Activated CD4-positive, alpha-beta T cell treated with anti-CD3 and anti-CD28 coated beads, Interleukin-2, amount 50 U/mL, for 4 hours (primary cell): ENCODE measurements around the gene UBA3.

Source experiments
- DNase-seq, 2 experiments: peaks; one replicate each; pipeline ENCODE4 v3.0.0-alpha.2; 2020

Gene UBA3

DNA sequence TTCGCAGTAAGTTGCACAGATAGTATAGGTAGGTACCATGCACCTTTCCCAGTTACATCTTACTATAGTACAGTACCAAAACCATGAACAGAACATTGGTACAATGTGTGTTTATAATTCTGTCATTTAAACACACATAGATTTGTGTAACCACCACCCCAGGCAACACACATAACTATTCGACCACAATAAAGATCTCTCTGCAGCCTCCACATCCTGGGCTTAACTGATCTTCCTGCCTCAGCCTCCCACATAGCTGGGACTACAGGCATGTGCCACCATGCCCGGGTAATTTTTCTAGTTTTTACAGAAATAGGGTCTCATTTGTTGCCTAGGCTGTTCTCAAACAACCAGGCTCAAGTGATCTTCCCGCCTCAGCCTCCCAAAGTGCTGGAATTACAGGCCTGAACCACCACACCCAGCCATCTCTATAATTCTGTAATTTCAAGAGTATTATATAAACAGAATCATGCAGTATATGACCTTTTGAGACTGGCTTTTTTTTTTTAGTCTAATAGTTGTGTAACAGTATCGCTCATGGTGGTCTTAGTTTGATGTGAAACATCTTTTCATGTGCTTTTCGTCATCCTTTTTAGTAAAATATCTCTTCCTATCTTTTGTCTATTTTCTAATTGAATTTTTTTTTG, 14.7 kb downstream of the UBA3 start:
- DNase-seq = no peak

DNA sequence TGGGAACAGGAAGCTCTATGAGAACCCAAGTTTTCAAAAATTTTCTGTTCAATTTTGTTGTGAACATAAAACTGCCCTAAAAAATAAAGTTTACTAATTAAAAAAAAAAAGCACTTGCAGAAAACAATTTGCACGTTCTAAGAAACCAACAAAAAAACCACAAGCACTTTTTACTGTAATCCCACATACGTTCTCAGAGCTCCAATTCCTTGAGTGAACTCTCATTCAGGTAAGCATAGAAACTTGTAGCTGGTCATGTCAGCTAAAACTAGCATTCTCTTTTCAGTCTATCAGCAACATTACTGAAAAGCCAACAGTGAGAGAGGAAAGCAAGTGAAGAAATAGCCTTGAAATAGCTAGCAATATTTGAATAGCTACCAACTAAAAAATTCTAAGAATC, 16.5 kb downstream of the UBA3 start:
- no peak for DNase-seq

DNA sequence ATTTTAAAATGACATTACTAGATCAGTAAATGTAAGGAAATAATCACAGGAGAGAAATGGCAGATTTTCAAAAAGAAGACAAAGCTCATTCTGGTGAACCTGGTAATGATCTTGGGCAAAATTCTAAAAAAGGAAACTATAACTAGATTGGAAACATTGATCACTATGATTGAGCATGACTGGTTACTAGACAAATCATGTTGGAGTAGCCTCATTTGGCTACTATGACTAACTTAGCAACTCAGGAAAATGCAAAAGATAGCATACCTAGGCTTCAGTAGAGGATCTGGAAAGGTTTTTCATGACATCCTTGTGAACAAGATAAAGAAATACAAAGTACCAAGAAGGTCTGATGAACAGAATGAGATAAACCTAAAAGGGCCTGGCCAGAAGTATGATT, 20.5 kb downstream of the UBA3 start:
- DNase-seq = no peak

DNA sequence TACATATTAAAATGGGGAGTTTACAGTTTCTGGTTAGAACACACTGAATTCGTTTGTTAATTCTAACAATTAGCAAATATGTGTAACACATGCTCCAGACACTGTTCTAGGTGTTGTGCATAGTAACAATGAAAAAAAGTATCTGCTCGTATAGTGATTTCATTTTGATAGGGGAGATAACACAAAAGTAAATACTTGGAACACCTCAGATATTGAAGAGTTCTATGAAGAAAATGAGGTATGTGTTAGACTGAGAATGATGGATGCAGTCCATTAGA, 21.3 kb downstream of the UBA3 start:
- no peak for DNase-seq

DNA sequence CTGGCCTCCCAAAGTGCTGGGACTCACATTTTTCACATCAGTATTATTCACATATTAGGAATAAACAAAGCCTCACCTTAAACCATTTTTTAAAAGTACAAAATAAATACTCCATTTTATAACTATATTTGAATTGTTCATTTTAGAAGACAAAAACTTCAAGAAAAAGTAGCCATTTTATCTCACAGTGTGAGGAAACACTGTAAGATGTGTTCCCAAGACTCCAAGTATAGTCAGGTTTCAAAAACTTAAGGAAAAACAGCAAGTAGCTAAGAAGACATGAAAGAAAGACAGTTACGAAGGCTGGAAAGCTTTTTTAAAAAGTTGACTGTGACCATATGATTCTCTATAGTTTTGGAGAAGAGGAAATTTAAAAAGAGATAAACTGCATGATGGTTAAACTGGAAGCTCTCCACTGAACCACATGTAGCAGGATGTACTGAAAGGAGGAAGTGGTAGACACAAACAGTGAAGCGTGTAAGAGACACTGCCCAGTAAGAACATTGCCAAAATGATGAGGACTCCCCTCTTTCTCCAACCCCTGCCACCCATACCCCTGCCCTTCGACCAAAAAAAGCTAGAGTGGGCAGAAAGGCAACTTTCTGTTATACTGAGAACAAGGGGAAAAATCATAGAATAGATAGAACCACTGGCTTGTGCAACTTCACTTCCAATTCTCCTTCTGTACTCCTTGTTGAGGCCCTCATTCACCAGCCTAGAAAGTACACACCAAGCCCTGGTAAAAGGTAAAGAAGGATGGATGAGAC, 21.8 kb downstream of the UBA3 start:
- DNase-seq = no peak

DNA sequence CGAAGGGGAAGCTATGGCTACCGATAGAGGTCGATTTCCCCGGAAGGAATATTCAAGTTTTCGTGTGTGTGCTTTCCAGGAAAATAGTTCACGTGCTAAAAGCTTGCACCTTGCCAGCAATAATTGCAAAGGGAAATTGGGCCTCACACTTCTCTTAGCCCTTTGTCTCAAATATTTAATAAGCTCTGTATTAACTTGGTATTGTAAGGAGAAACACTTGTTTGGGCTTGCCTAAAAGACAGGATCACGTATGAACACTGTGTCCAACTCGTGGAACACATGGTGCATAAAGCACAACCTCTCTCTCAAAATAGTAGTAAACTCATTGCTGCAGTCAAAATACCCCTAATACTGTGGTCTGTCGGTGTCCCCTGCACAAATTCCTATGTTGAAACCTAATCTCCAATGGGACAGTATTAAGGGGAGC, 27.7 kb downstream of the UBA3 start:
- DNase-seq = no peak

DNA sequence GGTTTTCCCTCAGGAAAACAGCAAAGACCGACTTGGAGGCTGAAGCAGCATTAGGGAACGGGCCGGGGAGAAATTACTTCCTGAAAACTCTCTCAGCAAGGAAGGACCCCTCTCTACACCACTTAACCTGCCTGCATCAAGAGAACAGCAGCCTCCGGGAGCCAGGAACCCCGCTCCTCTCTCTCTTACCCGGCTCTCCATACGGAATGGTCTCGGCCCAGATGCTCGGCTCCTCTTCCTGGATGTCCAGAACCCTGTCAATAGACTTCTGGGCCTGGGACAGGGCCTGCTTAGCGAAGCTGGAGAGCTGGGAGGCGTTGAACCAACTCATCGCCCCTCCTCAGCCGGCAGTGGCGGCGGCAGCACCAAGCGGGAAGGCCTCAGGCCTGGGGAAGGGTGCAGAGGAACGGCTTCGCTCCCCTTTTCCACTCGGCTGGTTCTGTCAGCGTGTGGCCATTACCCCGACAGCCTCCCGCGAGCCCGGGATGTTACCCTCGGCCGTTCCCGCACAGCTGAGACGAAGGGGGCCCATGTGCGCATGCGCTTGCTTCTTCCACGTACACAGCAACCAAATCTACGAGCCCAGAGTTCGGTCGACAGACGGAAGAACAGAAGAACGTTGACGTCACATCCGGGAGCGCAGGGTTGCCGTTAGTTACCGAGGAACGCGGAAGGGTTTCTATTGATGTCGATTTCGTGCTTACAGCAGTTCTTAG, 28.3 kb downstream of the UBA3 start, which contains the start of gene TMF1:
TMF1 (minus strand) TSS at position 578 of the 716 bp plus-strand sequence; CDS start at position 331, 247 bp downstream.
- peak; percentile 97 for DNase-seq

DNA sequence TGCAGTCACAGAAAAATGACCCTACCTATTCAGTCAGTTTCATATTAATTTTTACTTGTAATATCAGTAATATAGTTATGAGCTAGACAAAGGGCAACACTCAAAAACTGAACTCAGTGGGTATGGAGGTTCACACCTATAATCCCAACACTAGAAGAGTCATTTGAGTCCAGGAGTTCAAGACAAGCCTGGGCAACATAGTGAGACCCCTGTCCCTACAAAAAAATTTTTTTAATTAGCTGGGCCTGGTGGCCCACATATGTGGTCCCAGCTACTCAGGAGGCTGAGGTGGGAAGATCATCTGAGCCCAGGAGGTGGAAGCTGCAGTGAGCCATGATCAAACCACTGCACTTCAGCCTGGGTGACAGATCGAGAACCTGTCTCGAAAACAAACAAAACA, 31.2 kb downstream of the UBA3 start:
- DNase-seq = no peak

DNA sequence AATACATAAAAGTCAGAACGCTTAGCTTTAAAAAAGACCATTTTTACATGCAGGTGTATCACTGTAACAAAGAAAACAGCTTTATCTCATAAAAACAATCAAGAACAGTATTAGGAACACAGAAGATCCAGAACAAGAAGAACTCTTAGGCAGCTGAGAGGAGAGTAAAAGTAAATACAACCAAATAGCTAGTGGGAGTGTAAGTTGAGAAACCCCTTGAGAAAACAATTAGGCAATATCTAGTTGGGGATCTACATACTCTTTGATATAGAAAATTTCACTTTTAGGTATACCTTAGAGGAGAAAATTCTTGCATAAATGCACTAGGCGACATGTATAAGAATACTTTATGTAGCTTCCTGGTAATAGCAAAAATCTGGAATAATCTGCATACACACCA, 35.6 kb downstream of the UBA3 start:
- DNase-seq = no peak

DNA sequence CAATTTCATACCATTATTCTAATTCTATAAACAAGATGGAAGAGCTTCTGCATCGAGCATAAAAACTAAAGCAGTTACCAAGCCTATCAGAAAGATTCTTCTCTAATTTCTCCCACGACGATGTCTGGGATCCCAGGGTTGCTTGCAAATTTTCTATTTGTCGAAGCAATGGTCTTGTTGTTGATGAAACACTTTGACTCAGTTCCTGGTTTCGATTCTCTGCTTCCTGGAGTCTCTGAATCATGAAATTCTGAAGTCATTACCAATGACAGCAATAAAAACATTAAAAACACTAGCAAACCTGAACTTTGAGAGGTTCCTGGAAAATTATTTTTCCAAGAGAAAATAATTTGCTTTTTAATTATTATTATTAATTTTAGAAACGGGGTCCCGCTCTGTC, 46.7 kb downstream of the UBA3 start:
- no peak for DNase-seq

DNA sequence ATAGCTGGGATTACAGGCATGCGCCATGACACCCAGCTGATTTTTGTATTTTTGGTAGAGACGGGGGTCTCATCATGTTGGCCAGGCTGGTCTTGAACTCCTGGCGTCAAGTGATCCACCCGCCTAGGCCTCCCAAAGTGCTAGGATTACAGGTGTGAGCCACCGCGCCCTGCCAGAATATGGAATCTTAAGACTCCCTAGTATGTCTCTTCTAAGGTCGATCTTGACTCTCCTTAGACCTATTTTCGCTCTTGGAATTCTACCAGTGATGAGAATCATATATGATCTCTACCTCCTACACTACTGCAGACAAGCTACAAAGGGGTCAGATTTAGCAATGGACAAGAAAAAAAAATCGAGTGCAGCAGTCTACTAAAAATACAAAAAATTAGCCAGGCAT, 47.4 kb downstream of the UBA3 start:
- DNase-seq = no peak

DNA sequence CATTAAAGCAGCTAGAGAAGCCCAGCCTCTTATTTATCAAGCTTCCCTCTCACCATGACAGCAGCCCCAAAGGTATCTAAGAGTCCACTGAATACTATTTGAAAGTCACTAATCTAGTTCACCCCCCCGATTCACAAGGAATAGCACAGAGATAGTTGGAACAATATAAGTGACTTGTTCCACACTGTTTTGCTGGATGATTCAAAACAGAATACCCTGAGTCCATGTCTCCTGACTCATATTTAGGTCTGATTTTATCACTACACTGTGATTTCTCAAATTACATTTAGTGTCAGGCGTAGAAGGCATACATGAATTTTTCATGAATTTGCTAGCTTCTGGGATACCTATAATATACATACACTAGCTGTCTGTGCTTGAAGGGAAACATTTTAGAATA, 48.0 kb downstream of the UBA3 start:
- no peak for DNase-seq

DNA sequence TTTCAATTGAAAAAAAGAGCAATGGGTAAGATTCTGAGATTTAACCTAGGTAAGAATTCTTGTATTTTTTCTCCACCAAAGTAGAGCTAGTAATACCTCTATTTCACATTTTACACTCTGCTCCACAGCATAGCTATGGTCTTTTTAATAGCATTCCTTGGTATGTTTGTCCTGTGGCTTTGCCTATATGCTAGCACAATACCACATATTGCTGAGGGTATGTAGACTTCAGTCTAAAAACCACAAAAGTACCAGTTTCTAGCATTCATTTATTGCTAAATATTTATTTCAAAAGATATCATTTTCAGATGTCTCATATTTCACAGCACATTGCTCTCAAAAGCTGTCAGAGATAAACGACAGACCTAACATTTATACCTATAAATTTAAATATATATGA, 48.5 kb downstream of the UBA3 start:
- DNase-seq = no peak

DNA sequence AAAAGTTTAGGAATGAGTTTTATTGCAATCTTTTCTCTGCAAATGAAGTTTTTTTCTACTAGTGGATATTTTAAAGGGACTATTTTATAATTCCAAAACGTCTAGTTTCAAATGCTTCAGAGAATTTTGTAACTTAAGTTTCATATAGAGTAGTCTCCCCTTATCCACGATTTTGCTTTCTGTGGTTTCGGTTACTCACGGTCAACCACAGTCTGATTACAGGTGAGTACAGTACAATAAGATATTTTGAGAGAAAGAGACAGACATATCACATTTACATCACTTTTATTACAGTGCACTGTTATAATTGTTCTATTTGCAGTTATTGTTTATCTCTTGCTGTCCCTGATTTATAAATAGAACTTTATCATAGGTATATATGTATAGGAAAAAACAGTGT, 59.3 kb downstream of the UBA3 start:
- DNase-seq = no peak

DNA sequence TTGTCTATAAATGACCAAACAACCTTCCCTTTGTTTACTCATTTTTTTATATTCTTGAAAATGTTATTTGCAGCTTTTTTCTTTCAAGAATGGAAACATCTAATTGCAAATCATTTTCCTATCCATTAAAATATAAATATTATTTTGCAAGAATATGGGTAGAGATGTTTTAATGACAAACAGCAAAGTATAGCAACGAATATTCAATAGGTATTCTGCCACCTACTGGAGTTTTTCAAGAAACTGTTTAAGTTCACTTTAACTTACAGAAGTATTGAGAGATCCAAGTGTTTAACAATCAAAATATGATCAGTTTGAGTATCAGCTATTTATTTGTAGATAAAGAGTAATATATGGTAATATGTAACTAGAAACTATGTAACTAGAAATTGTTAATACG, 59.7 kb downstream of the UBA3 start:
- no peak for DNase-seq

DNA sequence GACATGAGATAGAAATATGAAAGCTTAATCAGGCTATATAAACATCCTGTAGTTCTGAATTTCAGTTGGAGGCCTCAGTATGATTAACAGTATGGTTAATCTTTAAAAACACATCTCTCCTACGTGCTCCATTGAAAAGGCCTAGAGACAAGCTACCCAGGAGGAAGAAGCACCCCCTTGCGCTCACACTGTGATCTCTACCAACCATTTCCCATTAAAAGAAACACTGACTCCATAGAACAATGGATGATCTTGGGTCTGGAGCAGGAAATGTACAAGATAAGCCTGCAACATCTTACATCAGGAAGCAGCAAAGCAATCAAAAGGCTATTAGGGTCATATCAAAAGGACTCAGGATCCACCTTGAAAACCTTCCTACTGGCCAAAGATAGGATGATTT, 63.3 kb downstream of the UBA3 start:
- no peak for DNase-seq

DNA sequence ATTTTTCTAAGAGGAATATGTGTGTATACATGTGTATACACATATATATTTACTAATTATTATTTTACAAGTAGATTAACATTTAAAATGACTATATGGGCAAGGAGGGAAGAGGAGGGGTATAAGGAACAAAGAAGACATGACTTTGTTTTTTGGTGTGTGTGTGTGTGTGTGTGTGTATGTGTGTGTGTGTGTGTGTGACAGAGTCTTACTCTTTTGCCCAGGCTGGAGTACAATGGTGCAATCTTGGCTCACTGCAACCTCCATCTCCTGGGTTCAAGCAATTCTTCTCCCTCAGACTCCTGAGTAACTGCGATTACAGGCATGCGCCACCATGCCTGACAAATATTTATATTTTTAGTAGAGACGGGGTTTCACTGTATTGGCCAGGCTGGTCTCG, 64.1 kb downstream of the UBA3 start:
- DNase-seq = no peak

DNA sequence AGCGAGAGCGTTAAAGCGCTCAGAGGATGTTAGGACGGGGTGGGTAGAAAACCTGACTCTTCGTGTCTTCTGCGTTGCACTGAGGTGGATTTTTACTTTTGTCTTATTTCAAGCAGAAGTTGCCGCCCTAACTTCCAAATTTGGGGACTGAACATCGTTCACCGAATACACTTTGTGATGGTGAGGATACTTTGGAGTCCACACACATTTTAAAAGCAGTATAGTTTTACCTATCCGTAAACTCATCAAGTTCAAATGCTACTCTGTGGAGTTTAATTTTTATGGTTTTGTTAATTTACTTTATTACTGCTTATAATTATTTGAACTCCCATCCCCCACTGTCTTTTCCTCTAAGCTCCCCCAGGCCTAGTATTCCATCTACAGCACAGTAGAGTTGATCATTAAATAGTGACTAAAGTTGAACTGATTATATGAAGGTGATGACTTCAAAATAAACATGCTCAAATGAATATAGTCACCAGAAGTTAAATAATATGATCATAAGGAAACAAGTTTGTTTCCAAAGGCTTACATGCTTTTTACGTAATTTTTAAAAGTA, 66.1 kb downstream of the UBA3 start:
- DNase-seq = no peak

DNA sequence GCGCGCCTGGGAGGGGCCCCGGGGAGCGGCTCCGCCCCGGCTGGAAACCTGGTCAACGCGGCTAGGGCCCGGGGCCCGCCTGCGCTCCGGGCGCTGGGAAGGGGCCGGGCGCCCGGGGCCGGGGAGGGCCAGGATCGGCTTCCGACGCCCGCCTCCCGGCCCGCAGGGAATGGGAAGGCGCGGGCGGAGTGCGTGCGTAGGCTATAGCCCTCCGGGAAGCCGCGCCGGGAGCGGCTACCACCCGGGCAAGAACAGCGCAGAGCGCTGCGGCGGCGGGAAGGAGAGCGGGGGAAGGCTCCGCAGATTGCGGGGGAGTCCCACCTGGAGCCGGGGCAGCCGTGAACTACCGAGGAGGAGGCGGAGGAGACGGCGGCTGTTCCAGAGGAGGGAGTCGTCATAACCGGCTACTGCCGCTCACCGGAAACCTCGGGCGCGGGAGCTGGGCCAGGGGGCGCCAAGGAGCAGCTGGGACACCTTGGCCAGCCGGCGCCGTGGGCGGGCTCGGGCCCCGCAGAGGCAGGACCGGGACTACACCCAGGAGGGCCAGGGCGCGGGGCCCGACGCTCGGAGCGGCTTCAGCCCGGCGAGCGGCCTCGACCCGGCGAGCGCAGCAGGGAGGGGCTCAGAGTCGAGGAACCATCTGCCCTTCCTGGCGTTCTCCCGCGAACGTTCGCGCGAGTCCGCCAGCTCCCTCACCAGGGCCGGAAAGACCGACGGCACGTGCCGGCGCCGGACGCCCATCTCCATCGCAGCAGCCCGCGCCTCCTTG, 66.7 kb downstream of the UBA3 start, which contains the start of gene EOGT:
EOGT (minus strand) TSS at position 432 of the 769 bp plus-strand sequence. CDS start 3,838 bp downstream, outside the sequence.
- peak; percentile 67 to 70 for DNase-seq

DNA sequence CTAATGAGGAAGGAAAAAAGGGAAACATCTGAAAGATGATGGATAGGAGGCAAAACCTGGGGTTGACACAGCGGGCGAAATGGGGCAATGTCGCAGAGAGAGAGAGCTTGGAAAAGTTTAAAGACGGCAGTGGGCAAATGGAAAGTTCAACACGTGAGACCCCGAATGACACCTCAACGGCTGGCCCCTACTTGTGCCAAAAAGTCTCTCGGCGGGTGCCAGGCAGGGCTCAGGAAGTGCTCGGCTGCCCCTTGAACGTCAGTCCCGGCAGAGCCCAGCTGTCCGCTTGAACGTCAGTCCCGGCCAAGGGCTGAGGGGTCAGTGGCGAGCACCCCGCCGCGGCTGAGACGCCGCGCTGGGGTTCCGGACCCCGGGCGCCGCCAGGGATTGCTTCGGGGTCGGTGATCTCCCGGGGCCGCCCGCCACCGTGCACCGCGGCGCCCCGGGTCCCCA, 67.3 kb downstream of the UBA3 start:
- DNase-seq = no peak

DNA sequence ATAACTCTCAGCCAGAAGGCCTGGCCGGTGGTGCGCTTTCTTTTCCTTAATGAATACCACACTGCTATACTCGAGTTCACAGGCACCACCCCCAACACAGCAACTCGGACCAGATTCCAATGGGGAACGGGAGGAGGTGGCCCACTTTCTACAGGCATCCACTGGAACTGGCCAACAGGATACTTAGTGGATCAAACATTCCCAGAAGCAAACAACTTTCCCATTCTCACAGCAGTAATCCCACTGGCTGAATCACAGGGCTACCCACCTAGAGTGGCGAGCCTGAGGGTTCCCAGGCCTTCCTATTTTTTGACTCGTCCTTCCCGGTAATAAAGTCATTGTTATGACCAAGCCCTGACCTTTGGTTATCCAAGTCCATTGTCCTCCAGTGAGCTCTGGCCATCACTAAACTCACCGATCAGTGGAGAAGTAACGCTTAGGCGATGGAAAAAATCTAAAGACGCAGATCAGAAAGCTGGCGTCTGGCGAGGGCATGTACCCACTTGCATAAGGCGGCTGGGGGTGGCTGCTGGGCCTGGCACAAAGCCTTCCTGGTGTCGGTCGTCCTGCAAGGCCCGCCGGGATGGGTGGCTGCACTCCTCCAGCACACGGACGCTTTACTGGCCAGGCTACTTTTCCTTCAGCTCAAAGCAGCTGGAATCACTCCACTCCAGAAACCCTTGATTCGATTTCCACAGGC, 67.9 kb downstream of the UBA3 start:
- no peak for DNase-seq

DNA sequence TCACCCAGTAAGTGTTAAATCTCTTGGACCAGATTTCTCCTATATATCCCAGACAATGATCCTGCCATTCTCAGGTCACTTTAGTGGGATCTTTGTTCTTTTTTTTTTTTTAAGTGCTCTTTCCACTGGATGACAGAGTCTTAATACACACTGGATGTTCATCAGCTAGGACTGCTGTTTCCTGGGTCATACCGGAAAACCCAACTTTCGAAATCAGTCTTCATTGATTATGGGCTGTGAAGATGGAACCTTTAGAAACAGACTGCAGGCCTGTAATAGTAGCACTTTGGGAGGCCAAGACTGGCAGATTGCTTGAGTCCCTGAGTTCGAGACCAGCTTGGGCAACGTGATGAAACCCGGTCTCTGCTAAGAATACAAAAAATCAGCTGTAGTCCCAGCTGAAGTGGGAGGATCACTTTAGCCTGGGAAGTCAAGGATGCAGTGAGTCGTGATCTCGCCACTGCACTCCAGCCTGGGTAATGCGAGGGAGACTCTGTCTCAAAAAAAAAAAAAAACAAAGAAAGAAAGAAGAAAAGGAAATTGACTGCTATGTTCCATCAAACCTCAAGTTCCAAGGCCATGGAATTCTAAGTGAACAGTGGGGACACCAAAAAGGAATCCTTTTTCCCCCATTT, 69.0 kb downstream of the UBA3 start:
- no peak for DNase-seq
